Measurements from ENCODE around the gene EPS8. TPM values are rescaled to one million over a fixed set of nuclear protein-coding genes. Genes with fewer than 3 reads are reported as not detected.

EPS8 gene
- total RNA-seq, 1 experiment from 2014 or later = 7.5 TPM

GRCh38 chr12:15788233-15789219 is 662 bp downstream of the EPS8 start:
- Mint-ChIP-seq H3K36me3 (no peaks in the 10 kb centered on the region), H3K27ac (peak overlapping the region; percentile 51; the same call in 1 of the 2 replicates), H3K9me3 (peaks cover 8% of the 10 kb centered on the region; the same call in 1 of the 2 replicates), H3K27me3 (ENCODE audit: low read depth) (peaks cover 48% of the 10 kb centered on the region), H3K4me3 (peak overlapping the region; percentile 88), H3K4me1 (peaks cover 15% of the 10 kb centered on the region)
- ChIA-PET CTCF (interaction anchor here (0.6 to 1.8 kb wide), 6 partner anchors 17 to 465 kb away, joined by 3 to 12 read pairs (median 3); no protein-coding TSS in a partner anchor), POLR2A (interaction anchor here (0.6 to 1.9 kb wide), 8 partner anchors 17 to 1124 kb away, joined by 3 to 4 read pairs (median 3); partner anchors contain the start of genes DERA and RERG)
- ATAC-seq (peak; percentile 61), DNase-seq (ENCODE audit: low spot score) (peak; percentile 59)
- TF ChIP-seq FOXP1 (CRISPR knock-in tag; IDR thresholded peaks at IDR 0.05; ENCODE audit: borderline replicate concordance) (no peak), ZNF425 (CRISPR knock-in tag; conservative IDR thresholded peaks at IDR 0.05) (no peak), ZNF219 (CRISPR knock-in tag; IDR thresholded peaks at IDR 0.05; ENCODE audit: borderline replicate concordance) (peak; percentile 16; the same call in 1 of the 2 replicates), ERG (CRISPR knock-in tag; IDR thresholded peaks at IDR 0.05) (no peak)

GRCh38 chr12:15787778-15788177 is 1.4 kb downstream of the EPS8 start:
- TF ChIP-seq ATF1 (CRISPR knock-in tag; IDR thresholded peaks at IDR 0.05) (no peak), USF2 (CRISPR knock-in tag; IDR thresholded peaks at IDR 0.05) (no peak), TCF7 (CRISPR knock-in tag; IDR thresholded peaks at IDR 0.05; ENCODE audit: low read depth) (no peak), SMAD3 (CRISPR knock-in tag; IDR thresholded peaks at IDR 0.05; ENCODE audit: borderline replicate concordance) (no peak), TP53 (CRISPR knock-in tag; IDR thresholded peaks at IDR 0.05) (no peak), SOX15 (CRISPR knock-in tag; IDR thresholded peaks at IDR 0.05) (no peak), TEAD1 (CRISPR knock-in tag; IDR thresholded peaks at IDR 0.05) (no peak), JUN (CRISPR knock-in tag; IDR thresholded peaks at IDR 0.05) (no peak)
- H3K9me3 Mint-ChIP-seq = peaks cover 8% of the 10 kb centered on the region; the same call in 1 of the 2 replicates
- H3K36me3 Mint-ChIP-seq = no peaks in the 10 kb centered on the region
- ATAC-seq (no peak), DNase-seq (ENCODE audit: low spot score) (no peak)
- H3K27ac Mint-ChIP-seq = no peak overlapping the region
- H3K4me3 Mint-ChIP-seq = peak overlapping the region; percentile 88
- POLR2A ChIA-PET = interaction anchor here (0.8 kb wide), 2 partner anchors 76 to 566 kb away, joined by 3 read pairs; partner anchors contain the start of gene RERG
- peaks cover 48% of the 10 kb centered on the region for H3K27me3 Mint-ChIP-seq (ENCODE audit: low read depth)
- CTCF ChIA-PET = interaction anchor here (0.7 to 1.3 kb wide), 3 partner anchors 17 to 465 kb away, joined by 3 to 5 read pairs (median 3); no protein-coding TSS in a partner anchor
- peaks cover 15% of the 10 kb centered on the region for H3K4me1 Mint-ChIP-seq

- ATAC-seq (no peak), DNase-seq (ENCODE audit: low spot score) (no peak)
- Mint-ChIP-seq H3K4me1 (peaks cover 15% of the 10 kb centered on the region), H3K27ac (no peak overlapping the region), H3K27me3 (ENCODE audit: low read depth) (peaks cover 48% of the 10 kb centered on the region), H3K36me3 (no peaks in the 10 kb centered on the region), H3K9me3 (peaks cover 8% of the 10 kb centered on the region; the same call in 1 of the 2 replicates), H3K4me3 (no peak overlapping the region)
- CTCF ChIA-PET = no interaction called here
- POLR2A ChIA-PET = no interaction called here
- no peak for TF ChIP-seq SMAD3 (CRISPR knock-in tag; IDR thresholded peaks at IDR 0.05; ENCODE audit: borderline replicate concordance)
- no peak for TF ChIP-seq ZNF425 (CRISPR knock-in tag; conservative IDR thresholded peaks at IDR 0.05)
- TF ChIP-seq CREM (CRISPR knock-in tag; IDR thresholded peaks at IDR 0.05) = no peak
- no peak for TF ChIP-seq ZMAT4 (CRISPR knock-in tag; IDR thresholded peaks at IDR 0.05)
- TF ChIP-seq IRF1 (CRISPR knock-in tag; IDR thresholded peaks at IDR 0.05) = no peak
- TF ChIP-seq ZNF512 (CRISPR knock-in tag; IDR thresholded peaks at IDR 0.05; ENCODE audit: borderline replicate concordance) = no peak
- no peak for TF ChIP-seq ATF6 (CRISPR knock-in tag; IDR thresholded peaks at IDR 0.05)
Measured at GRCh38 chr12:15786772-15787171, 2.4 kb downstream of the EPS8 start.
